Measurements from ENCODE around the gene AKAP10. TPM values are rescaled to one million over a fixed set of nuclear protein-coding genes. Genes with fewer than 3 reads are reported as not detected.

AKAP10 gene
- total and polyA plus RNA-seq, 2 donors (not counting 1 experiment from before 2014, with no cell fraction given) = 20.6 to 71.2 TPM

DNA sequence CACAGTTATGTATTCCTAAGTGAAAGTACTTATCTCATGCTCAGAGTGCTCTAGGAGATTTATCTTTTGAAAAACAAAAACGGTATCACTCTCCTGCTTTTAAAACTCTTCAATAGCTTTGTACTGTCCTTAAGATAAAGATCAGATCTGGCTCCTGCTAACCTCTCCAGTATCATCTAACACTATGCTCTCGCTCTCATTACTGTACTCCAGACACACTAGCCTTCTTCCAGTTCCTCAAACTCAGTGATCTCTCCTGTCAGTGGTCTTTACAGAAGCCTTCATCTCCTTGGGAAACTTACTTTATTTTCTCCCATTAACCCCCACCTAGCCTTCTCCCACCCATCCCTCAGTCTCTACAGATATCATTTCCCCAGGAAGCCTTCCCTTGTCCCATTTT, 120.0 kb downstream of the AKAP10 start:
- no peak for ATAC-seq (ENCODE audit: low read depth)
- Mint-ChIP-seq H3K9me3 (ENCODE audit: insufficient read depth) (no peaks in the 10 kb centered on the region), H3K27ac (no peak overlapping the region), H3K4me1 (no peaks in the 10 kb centered on the region), H3K27me3 (no peaks in the 10 kb centered on the region), H3K4me3 (no peak overlapping the region)
- ChIA-PET POLR2A (no interaction called here), CTCF (no interaction called here)
- Histone ChIP-seq H3K9me3 (ENCODE audit: control extremely low read depth in 1 of 3, control insufficient read depth in 2 of 3, insufficient read depth in 1 of 3, low read length in 2 of 3) (no peaks in the 10 kb centered on the region), H3K79me2 (ENCODE audit: control insufficient read depth, insufficient read depth, low read length) (no peaks in the 10 kb centered on the region), H3K9ac (ENCODE audit: low read length) (no peak overlapping the region), H3K27ac (ENCODE audit: low read length in 2 of 2) (no peak overlapping the region), H3K4me1 (ENCODE audit: control insufficient read depth in 2 of 2, insufficient read depth in 2 of 2, low read length in 2 of 2) (no peaks in the 10 kb centered on the region), H4K20me1 (ENCODE audit: control insufficient read depth, insufficient read depth, low read length, poor library complexity, severe bottlenecking) (no peaks in the 10 kb centered on the region), H2AFZ (ENCODE audit: insufficient read depth, low read depth, low read length, poor library complexity, severe bottlenecking) (no peak overlapping the region), H3K4me3 (ENCODE audit: control extremely low read depth in 1 of 5, extremely low read depth in 1 of 5, insufficient read depth in 1 of 5, low read depth in 2 of 5, low read length in 4 of 5) (no peak overlapping the region), H3K4me2 (replicated peaks; ENCODE audit: low read depth, low read length, poor library complexity, severe bottlenecking) (no peak overlapping the region), H3K27me3 (replicated peaks in 1 of 4; ENCODE audit: control extremely low read depth in 1 of 4, control insufficient read depth in 3 of 4, insufficient read depth in 4 of 4, low read length in 3 of 4) (no peaks in the 10 kb centered on the region), H3K36me3 (replicated peaks in 1 of 2; ENCODE audit: control extremely low read depth in 1 of 2, control insufficient read depth in 1 of 2, extremely low read depth in 1 of 2, insufficient read depth in 2 of 2, low read length in 1 of 2) (no peaks in the 10 kb centered on the region)
- TF ChIP-seq, protein P1, sequence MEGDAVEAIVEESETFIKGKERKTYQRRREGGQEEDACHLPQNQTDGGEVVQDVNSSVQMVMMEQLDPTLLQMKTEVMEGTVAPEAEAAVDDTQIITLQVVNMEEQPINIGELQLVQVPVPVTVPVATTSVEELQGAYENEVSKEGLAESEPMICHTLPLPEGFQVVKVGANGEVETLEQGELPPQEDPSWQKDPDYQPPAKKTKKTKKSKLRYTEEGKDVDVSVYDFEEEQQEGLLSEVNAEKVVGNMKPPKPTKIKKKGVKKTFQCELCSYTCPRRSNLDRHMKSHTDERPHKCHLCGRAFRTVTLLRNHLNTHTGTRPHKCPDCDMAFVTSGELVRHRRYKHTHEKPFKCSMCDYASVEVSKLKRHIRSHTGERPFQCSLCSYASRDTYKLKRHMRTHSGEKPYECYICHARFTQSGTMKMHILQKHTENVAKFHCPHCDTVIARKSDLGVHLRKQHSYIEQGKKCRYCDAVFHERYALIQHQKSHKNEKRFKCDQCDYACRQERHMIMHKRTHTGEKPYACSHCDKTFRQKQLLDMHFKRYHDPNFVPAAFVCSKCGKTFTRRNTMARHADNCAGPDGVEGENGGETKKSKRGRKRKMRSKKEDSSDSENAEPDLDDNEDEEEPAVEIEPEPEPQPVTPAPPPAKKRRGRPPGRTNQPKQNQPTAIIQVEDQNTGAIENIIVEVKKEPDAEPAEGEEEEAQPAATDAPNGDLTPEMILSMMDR (IDR thresholded peaks at IDR 0.05) = no peak
- no peak for TF ChIP-seq EZH2 (IDR thresholded peaks at IDR 0.05; ENCODE audit: borderline replicate concordance, insufficient read depth, low read depth, low read length, poor library complexity, severe bottlenecking)
- intact Hi-C loops (cut with micrococcal nuclease) = no loop called here
- DNase-seq = no peak
- WGBS (ENCODE audit: insufficient coverage) = 95% methylated on average over 2 of the region's 2 CpGs

Small RNA genes lying within 50 kb of the gene (small RNA-seq; reads per million reads assigned to genes)
- not detected for gene AC015726.2 (ENCODE audit: insufficient read length, low read depth, low replicate concordance)

Other genes starting within 250 kb of the AKAP10 start
- gene ALDH3A1, start 229.5 kb downstream of the AKAP10 start, total RNA-seq = not detected in 2 replicates
- not detected in 2 replicates for gene ALDH3A1, start 229.5 kb downstream of the AKAP10 start, polyA plus RNA-seq
- gene ULK2, start 109.9 kb downstream of the AKAP10 start, total RNA-seq = 2.9 and 7.4 TPM in 2 replicates
- 1.2 and 2.0 TPM in 2 replicates for gene ULK2, start 109.9 kb downstream of the AKAP10 start, polyA plus RNA-seq
- 6.1 and 7.4 TPM in 2 replicates for gene SPECC1, start 31.5 kb upstream of the AKAP10 start, total RNA-seq
- gene SPECC1, start 31.5 kb upstream of the AKAP10 start, polyA plus RNA-seq = 2.6 and 4.6 TPM in 2 replicates

Data from B cell (primary cell).